HG03378 (cell line): ENCODE data around the gene SLC9B2.
A peak's percentile ranks its signal among the peaks of the same experiment; 100 is the strongest.

Experiments
- ATAC-seq: cut with Tn5 transposase; IDR thresholded peaks from one replicate; pipeline ENCODE4 v1.9.1; 2021; ENCODE audit warnings: mild to moderate bottlenecking, moderate library complexity; ENCODE audit not compliant: unreplicated experiment

SLC9B2 gene

GRCh38 chr4:103076747-103077347 is at the start of gene SLC9B2:
Gene SLC9B2 (minus strand): TSS chr4:103076761. CDS start chr4:103067550, 9,211 bp downstream.
- peak; percentile 35 for ATAC-seq

- ATAC-seq: no peak
Measured at GRCh38 chr4:103126126-103126525, 49.6 kb upstream of the SLC9B2 start.

- ATAC-seq: no peak
Measured at GRCh38 chr4:103123114-103123513, 46.6 kb upstream of the SLC9B2 start.

- no peak for ATAC-seq
Measured at GRCh38 chr4:103118166-103118565, 41.6 kb upstream of the SLC9B2 start.

GRCh38 chr4:103111598-103111997 is 35.0 kb upstream of the SLC9B2 start:
- ATAC-seq: no peak

- ATAC-seq: no peak
Measured at GRCh38 chr4:103108542-103108941, 32.0 kb upstream of the SLC9B2 start.

GRCh38 chr4:103105558-103106356 is 29.2 kb upstream of the SLC9B2 start:
- no peak for ATAC-seq

GRCh38 chr4:103104886-103105285 is 28.3 kb upstream of the SLC9B2 start:
- ATAC-seq: no peak

GRCh38 chr4:103100691-103101090 is 24.1 kb upstream of the SLC9B2 start:
- ATAC-seq: no peak

- ATAC-seq: peak; percentile 98
Measured at GRCh38 chr4:103099691-103100392, 23.3 kb upstream of the SLC9B2 start, which contains the start of gene BDH2. Gene BDH2 (minus strand): TSS chr4:103099834. CDS start chr4:103096254, 3,580 bp downstream.

GRCh38 chr4:103098756-103099440 is 22.3 kb upstream of the SLC9B2 start:
- ATAC-seq: no peak

- ATAC-seq: no peak
Measured at GRCh38 chr4:103098341-103098740, 21.8 kb upstream of the SLC9B2 start.

- no peak for ATAC-seq
Measured at GRCh38 chr4:103097112-103097511, 20.6 kb upstream of the SLC9B2 start.

- no peak for ATAC-seq
Measured at GRCh38 chr4:103095080-103095479, 18.5 kb upstream of the SLC9B2 start.

GRCh38 chr4:103092245-103092644 is 15.7 kb upstream of the SLC9B2 start:
- ATAC-seq: no peak

- ATAC-seq: peak; percentile 78
Measured at GRCh38 chr4:103091601-103092223, 15.2 kb upstream of the SLC9B2 start.

GRCh38 chr4:103089481-103089880 is 12.9 kb upstream of the SLC9B2 start:
- ATAC-seq: no peak

- ATAC-seq: no peak
Measured at GRCh38 chr4:103086551-103086950, 10.0 kb upstream of the SLC9B2 start.

- no peak for ATAC-seq
Measured at GRCh38 chr4:103085555-103086196, 9.1 kb upstream of the SLC9B2 start.

GRCh38 chr4:103079621-103080020 is 3.1 kb upstream of the SLC9B2 start:
- no peak for ATAC-seq
